ENCODE results near the gene PFDN2. TPM values are rescaled to one million over a fixed set of nuclear protein-coding genes. Genes with fewer than 3 reads are reported as not detected.

Gene PFDN2
- polyA plus RNA-seq, 3 donors, result 70.5 to 94.2 (median 71.9) TPM

DNA sequence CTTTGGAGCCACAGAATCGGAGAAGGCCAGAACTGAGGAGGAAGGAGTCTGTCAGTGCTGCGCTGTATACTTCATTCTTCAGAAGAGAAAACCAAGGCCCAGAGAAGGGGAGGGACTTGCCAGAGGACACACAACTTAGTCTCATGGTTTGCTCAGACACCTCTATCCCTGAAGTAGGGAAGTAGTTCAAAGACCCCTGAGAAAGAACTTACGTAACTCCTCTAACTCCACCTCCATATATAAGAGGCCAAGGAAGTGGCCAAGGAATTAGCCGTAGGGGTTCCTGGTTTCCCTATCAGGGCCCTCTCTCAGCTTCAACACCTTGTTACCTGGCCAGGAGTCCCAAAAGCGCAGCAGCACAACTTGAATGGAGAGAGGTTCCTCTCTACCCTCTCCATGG is 27.9 kb downstream of the PFDN2 start:
- no peak for DNase-seq (ENCODE audit: extremely low read depth in 1 of 11, low read depth in 9 of 11, low spot score in 4 of 11)

DNA sequence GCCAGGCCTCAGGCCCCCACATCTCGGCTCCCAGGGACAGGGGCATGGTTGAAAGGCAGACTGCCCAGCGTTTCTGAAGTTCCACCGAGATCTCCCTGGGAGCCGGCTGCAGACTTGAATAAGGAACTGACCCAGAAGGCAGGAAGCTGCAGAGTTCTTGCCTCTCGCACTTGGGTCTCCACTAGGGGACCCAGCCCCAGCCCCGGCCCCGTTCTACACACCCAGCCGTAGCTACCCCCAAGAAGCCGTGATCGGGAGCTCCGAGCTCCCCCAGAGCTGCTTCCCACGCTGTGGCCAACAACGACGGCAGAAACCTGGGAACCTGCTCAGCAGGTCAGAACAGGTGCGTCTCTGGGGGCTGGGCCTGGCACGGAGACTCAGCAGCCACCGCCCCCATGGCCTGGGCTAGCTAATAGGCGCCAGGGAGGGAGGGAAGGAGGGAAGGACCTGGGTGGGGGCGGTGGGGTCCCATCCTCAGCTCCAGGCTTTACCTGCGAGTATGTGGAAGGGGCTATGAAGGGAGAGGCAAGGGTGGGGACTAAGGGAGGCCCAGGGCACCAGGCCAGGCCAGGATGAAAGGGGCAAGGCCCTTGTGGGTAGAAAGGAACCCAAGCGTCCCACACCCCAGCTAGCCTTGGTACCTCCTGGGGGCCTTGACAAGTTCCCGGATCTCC is 28.4 kb downstream of the PFDN2 start, which contains the start of gene NECTIN4:
Gene NECTIN4, minus strand, starts transcription at position 308 of the 674 bp plus-strand sequence. Its CDS starts 262 bp downstream, at position 46.
- DNase-seq (ENCODE audit: extremely low read depth in 1 of 11, low read depth in 9 of 11, low spot score in 4 of 11), result peak in 5 of 11 donors; percentile 21 to 39 (median 35)

DNA sequence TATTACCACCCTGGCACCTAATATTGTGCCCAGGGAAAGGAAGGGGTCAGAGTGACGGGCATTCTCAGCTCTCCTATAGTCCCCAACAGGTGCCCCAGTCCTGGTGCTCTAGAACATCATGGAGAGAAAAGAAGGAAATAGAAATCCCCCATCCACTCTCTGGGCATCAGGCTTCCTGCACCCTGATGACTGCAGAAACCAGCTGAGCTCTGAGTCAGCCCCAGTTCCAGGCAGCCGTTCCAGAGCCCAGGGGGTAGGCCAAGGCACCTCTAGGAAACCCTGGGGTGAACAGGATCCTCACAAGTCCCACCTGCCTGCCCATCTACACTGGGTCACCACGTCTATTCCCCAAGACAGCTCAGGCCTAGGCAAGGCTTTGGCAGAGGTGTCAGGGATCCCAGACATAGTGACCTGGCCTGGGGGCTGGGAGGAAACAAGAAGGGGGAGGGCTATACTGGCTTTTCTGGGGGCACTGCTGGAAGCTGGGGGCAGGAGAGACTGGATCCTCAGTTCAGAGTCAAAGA is 29.2 kb downstream of the PFDN2 start:
- no peak for DNase-seq (ENCODE audit: extremely low read depth in 1 of 11, low read depth in 9 of 11, low spot score in 4 of 11)

DNA sequence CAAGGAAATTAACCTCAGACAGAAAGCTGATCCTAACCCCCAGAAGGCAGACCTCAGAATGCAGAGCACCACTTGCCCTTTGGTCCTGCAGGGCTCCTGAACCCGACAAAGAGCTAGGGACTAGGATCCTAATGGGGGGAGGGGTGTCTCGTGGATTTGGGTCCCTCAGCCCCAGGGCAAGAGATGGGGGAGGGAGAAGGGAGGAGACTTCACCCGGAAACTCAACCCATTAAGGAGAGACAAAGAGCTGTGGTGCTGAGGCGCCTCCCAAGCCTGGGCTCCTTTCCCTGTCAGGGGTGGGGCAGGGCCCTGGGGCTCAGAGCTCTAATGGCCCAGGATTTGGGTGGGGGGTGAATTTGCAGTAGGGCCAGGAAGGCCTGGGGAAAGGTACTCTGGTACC is 31.4 kb downstream of the PFDN2 start:
- no peak for DNase-seq (ENCODE audit: extremely low read depth in 1 of 11, low read depth in 9 of 11, low spot score in 4 of 11)

DNA sequence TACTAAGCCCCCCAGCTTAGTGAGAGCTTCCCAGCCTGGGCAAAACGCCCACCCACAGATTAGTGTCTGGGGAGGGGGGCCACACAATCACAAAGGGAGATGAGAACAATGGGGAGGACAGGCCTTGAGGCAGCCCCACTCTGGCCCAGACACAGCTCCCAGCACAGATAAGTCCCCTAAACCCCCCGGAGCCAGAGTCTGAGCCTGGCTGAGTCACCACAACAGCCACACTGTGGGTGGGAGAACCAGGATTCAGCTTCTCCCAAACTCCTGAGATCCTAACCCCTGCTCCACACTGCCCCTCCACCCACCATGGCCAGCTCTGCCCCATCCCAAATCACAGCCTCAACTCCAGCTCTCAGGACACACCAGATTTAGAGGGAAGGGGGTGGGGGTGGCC is 32.7 kb downstream of the PFDN2 start:
- DNase-seq (ENCODE audit: extremely low read depth in 1 of 11, low read depth in 9 of 11, low spot score in 4 of 11), result no peak

DNA sequence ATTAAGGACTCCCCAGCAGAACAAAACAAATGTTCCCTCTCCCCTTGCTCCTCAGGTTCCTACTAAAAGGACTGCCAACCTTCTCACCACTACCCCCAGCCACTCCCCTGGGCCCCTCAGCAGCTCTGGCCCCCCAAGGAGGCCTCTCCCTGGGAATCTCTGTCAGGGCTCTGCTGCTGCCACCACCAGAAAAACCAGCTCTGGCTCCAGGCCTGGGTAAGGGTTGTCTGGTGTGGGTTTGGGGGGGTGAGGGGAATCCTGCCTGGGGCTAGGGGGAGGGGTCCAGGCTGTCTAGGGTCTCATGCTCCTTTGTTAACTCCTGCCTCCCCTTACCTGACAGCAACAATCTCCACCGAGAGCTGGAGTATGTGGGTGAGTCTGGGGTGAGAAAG is 33.2 kb downstream of the PFDN2 start:
- DNase-seq (ENCODE audit: extremely low read depth in 1 of 11, low read depth in 9 of 11, low spot score in 4 of 11), result no peak

DNA sequence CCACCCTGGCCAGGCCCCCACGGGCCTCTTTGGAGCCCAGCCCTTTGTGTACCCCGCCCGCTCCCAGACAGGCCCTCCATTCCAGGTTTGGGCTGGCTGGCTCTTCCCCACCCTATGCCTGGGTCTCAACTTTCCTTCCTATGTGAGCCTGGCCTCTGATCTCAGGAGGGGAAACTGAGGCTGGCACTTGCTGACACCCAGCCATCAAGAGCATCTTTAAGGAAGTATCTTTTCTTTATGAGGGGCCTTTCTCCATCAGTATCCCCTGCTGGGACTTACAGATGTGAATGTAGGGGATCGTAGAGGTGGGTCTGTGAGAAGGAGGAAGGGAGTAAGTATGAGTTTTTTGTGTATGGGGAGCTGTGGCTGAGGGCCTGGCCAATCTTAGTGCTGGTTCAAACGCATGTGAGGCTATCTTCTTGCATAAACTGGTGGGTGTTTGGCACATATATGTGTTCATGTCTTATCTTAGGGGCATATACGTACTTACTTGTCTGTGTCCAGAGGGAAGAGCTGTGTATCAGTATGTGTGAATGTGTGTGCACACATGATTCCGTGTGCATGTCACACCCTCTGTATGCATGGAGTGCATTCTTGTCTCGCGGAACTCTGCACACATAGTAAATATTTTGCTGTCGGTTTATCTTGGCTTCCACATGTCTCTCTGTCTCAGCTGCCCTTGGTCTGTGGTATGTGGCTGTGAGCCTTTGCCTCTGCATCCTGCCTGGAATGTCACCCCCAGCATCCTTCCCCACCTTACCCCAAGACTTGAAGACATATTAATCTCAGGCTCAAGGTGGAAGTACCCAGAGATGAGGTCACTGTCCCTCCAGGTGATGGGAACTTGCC is 33.9 kb downstream of the PFDN2 start:
- no peak for DNase-seq (ENCODE audit: extremely low read depth in 1 of 11, low read depth in 9 of 11, low spot score in 4 of 11)

DNA sequence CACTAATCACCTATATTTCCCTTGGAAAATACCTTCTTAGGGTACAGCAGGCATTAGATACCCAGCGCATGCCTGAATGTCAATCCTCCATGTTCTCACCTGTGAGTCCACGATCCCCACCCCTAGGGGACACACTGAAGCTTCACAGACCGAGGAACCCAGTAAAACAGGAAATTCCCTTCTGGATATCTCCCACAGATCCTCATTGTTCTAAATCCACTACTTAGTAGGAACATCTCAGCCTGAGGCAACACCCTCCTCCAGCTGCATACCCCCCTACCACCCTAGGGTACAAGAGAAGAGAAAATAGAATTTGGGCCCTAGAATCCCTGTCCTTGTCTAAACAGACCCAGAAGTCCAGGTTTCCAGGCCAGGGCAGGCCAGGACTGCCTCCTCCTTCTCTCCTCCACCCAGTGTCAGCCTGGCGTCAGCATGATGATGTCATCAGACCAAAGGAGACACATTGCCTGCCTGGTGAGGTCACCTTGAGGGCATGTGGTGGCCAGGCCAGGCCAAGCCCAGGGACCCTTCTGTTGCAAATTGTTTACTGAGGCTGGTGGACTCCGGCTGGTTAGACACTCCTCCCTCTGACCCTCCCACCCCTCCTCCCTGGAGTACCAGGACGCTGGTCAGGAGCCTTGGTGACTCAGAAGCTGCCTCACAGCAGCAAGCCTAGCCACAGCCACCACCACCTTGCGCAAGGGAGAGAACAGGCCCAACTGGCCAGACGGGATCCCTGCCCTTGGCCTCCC is 34.7 kb downstream of the PFDN2 start:
- no peak for DNase-seq (ENCODE audit: extremely low read depth in 1 of 11, low read depth in 9 of 11, low spot score in 4 of 11)

DNA sequence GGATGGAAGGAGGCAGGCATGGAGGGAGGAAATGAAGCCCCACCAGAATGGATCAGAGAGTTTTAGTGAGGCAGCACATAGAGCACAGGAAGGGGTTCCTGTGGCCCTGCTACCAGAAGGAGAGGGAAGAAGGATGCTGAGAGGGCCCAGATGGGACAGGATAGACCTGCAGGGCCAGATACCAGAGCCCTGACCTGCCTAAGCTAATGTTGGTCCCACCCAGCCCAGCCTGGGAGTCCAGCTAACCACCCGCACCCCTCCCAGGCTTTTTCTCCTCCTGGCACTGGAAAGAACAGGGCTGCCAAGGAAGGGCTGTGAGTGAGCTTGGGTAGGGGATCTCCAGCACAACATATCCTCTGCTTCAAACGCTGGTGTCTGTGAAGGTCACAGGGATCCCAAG is 35.4 kb downstream of the PFDN2 start:
- DNase-seq (ENCODE audit: extremely low read depth in 1 of 11, low read depth in 9 of 11, low spot score in 4 of 11), result no peak

DNA sequence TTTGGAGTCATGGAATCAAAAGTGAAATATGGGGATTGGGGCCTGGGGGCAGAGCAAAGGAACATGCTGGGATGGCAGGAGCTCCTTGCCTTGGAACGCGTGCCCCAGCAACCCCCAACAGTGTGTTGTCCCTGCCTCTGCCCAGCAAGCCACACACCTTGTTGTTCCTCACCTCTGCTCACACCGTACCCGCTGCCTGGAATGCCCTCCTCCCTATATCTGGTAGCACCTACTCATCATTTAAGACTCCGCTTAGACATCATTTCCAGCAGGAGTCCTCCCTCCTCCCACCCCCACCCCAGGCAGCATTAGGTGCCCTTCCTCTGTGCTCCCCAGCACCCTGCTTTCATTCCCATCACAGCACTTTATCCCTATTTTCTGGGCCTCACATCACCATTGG is 36.3 kb downstream of the PFDN2 start:
- no peak for DNase-seq (ENCODE audit: extremely low read depth in 1 of 11, low read depth in 9 of 11, low spot score in 4 of 11)

DNA sequence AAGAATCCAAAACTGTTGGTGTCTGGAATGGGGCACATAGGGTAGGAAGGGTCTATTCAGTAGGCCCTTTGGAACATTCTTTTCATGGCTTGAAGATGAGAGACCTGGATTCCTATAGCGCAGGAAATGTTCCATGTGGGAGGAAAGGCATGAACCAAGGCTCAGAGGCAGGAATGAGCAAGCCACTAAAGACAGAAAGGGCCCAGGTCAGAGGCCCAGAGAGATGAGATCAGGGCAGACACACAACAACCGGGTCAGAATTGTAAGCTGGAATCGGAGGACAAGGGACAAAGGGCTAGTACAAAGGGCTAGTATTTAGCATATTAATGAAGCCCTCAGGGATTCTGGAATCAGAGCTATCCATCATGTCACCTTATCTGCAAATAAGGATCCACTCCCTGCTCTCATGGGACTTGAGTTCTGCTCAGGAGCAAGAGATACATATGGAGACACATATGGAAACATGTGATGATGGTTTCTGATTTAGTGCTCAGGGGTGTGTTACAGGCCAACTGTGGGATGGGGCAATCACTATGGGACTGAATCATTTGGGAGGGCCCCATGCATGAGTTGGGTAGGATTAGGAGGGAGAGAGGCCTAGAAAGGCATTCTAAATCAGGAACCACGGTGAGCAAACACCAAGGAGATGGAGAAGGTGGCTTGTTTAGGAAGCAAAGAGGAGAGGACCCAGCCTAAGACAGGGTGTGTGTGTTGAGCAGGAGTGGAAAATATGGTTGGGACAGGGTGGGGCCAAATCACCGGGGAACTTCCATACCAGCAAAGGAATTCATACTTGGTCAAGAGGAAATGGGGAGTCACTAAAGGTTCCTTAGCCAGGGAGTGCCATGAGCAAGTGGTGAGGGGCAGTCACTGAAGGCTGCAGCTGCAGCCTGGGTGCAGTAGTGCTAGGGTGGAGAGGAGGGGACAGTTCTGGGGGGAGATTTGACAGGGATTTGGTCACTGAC is 37.1 kb downstream of the PFDN2 start:
- DNase-seq (ENCODE audit: extremely low read depth in 1 of 11, low read depth in 9 of 11, low spot score in 4 of 11), result no peak

DNA sequence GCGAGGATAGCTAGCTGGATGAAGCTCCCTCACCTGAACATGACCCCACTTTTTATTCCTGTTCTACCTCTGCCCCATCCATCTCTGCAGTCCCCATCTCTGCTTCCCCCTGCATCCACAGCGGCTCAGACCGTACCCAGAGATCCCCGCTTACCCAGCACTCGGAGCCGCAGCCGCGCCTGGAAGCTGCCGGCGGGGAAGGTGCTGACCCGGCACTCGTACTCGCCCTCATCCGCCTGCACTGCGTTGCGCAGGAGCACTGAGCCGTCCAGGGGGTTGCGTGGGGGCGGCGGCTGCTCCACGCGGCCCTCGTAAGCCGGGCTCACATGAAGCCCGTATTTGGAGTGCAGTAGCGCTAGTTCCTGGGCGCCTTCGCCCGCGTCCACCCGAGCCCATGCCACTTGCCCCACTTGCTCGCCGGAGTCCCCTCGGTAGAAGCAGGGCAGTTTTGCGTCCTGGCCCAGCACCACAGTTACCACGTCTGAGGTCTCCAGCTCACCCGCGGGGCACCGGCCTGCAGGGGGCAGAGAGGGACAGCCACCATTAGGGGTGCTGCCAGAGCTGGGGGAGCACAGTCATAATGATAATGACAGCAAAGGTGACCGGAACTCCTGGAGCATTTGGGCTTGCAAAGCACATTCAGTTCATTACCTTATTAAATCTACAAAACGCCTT is 38.3 kb downstream of the PFDN2 start:
- DNase-seq (ENCODE audit: extremely low read depth in 1 of 11, low read depth in 9 of 11, low spot score in 4 of 11), result no peak

DNA sequence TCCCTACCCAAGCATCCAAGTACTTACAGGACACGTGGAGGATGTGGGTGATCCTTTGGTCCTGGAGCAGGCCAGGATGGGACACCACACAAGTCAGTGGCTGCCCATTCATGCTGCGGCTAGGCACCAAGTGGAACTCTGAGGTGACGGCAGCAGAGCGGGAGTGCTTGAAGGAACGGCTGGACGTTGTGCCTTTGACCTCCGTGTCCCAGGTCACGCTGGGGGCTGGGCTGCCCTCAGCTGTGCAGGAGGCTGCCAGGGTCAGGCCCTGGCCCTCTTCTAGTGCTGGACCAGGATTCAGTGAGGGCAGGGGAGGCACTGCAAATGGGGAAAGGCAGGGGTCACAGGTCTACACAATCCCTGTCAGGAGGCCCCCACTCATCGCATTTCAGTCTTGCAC is 40.4 kb downstream of the PFDN2 start:
- DNase-seq (ENCODE audit: extremely low read depth in 1 of 11, low read depth in 9 of 11, low spot score in 4 of 11), result no peak

DNA sequence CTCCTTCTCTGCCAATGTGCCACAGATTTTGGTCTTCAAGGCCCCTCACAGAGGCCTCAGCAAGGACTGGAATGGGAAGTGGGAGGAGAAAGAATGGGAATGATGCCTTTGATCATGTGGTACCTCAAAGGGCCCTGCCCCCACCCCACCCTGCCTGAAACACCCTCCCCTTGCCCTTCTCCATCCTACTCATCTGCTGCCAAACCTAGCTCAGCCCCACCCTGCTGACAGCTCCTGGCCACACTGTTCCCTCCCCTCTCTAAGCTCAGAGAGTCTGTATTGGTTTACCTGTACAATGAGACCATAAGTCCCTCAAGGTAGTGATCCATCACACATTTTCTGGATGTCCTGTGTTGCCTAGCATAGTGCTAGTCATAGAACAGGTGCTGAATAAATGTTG is 41.4 kb downstream of the PFDN2 start:
- no peak for DNase-seq (ENCODE audit: extremely low read depth in 1 of 11, low read depth in 9 of 11, low spot score in 4 of 11)

DNA sequence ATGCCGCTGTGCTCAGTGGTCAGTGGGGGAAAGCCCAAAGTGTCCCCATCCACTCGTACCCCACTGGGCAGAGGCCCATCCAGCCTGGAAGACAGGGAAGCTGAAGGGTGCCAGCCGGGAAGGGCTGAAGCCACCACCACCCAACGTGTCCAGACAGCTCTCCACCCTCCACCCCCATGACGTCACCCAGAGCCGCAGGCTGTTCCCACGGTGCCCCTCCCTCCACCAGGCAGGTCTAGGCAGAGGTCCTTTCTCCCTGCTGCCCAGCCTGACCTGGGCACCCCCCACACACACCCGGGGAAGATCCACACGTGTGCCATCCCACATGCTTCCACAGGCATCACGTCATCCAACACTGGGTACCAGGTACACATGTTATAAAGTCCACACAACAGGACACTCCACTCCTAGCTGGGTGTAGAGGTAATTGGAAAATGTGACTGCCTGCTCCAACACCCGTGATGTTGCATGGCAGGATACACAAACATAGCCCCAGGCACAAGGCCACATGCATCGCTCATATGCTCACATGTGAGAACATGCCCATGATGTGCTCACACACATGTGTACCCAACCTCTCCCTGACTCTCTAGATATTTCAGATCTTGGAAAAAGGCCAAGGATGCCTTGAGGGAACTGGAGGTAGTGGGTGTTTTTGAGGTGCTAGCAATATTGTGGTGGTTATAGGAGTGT is 43.0 kb downstream of the PFDN2 start:
- no peak for DNase-seq (ENCODE audit: extremely low read depth in 1 of 11, low read depth in 9 of 11, low spot score in 4 of 11)

DNA sequence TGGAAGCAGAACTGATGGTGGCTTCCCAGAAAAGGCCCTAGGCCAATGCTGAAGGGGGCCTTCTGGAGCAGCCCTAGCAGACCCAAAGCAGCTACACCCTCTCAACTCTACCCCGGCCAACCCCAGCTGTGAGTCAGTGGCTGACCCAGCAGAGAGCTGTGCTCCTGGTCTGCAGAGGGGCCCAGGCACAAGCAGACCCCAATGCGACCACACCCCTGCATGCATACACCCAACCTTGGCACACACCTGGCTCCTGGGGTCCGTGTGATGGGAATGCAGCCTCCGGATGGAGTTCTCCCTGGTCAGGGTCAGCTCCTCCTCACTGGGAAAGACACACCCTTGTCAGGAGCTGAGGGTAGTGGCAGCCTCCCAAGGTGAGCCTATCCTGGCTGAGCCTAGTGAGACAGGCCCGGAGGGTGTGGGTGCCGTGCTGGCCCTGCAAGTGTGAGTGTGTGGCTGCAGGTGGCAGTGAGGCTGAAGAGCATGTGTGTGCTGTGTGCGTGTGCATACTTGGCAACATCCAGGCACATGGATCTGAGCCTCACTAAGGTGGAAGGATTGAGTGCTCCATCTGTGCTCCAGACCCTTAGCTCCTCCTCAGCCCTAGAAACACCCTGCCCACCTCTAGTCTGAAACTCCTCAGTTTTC is 44.2 kb downstream of the PFDN2 start:
- no peak for DNase-seq (ENCODE audit: extremely low read depth in 1 of 11, low read depth in 9 of 11, low spot score in 4 of 11)
